B cell (primary cell): ENCODE measurements around the gene PRPF19. TPM values are rescaled to one million over a fixed set of nuclear protein-coding genes. Genes with fewer than 3 reads are reported as not detected.
A peak's percentile ranks its signal among the peaks of the same experiment; 100 is the strongest.

Source experiments
- ATAC-seq: fragments of 200-7000 bp; cut with Tn5 transposase; one replicate; pipeline ENCODE4 v1.10.0; 2021; ENCODE audit warnings: low read depth, mild to moderate bottlenecking, moderate number of reproducible peaks, moderate library complexity
- CTCF ChIA-PET: fragments of 350-600 bp; sonication (Branson Sonifier 250); formaldehyde crosslinking; loops from one replicate; lab custom pipeline; 2021; ENCODE audit warnings: antibody characterized with exemption, inconsistent platforms; lab: Charles Lee
- POLR2A ChIA-PET: fragments of 350-600 bp; sonication (Branson Sonifier 250); formaldehyde crosslinking; loops from one replicate; lab custom pipeline; 2021; ENCODE audit warnings: antibody characterized with exemption; lab: Charles Lee
- DNase-seq: peaks from one replicate; pipeline ENCODE4 v3.0.0; 2013
- H2AFZ ChIP-seq: 2 replicates; pipeline ENCODE4 v1.6.1; 2012; ENCODE audit warnings: mild to moderate bottlenecking, low read depth, low read length; ENCODE audit not compliant: insufficient read depth, poor library complexity, severe bottlenecking
- H3K27ac ChIP-seq, 2 donors: 1 replicate in 1 of 2; 2 replicates in 1 of 2; pipeline ENCODE4 v1.5.1; 2012 to 2013; ENCODE audit warnings: low read length in 2 of 2, mild to moderate bottlenecking in 2 of 2, moderate library complexity in 1 of 2
- H3K27me3 ChIP-seq, 4 experiments: fragments of 200-600 bp in 1 of 4; sonication (generic) in 1 of 4; replicated peaks in 1 of 4; 1 replicate in 2 of 4; 2 replicates in 2 of 4; pipeline versions ENCODE4 v1.6.1 to v1.7.0; 2013 to 2016; ENCODE audit warnings: low read length in 3 of 4, mild to moderate bottlenecking in 2 of 4, mixed read lengths in 1 of 4, moderate library complexity in 1 of 4; ENCODE audit not compliant: insufficient read depth in 4 of 4, control insufficient read depth in 3 of 4; ENCODE audit errors: control extremely low read depth in 1 of 4
- H3K36me3 ChIP-seq, 2 experiments: replicated peaks in 1 of 2; 1 replicate in 1 of 2; 2 replicates in 1 of 2; pipeline versions ENCODE4 v1.6.1 to v1.7.1; 2013; ENCODE audit warnings: low read length in 1 of 2; ENCODE audit not compliant: insufficient read depth in 2 of 2, control insufficient read depth in 1 of 2; ENCODE audit errors: control extremely low read depth in 1 of 2, extremely low read depth in 1 of 2
- H3K4me1 ChIP-seq, 2 donors: fragments of 200-600 bp in 1 of 2; sonication (generic) in 1 of 2; 1 replicate in 1 of 2; 2 replicates in 1 of 2; pipeline versions ENCODE4 v1.5.1 to v1.6.1; 2013 to 2017; ENCODE audit warnings: low read length in 2 of 2; ENCODE audit not compliant: control insufficient read depth in 2 of 2, insufficient read depth in 2 of 2
- H3K4me2 ChIP-seq: replicated peaks from 2 replicates; pipeline ENCODE3; 2012; ENCODE audit warnings: mild to moderate bottlenecking, low read depth, low read length; ENCODE audit not compliant: poor library complexity, severe bottlenecking
- H3K4me3 ChIP-seq, 5 experiments: fragments of 200-600 bp in 1 of 5; sonication (generic) in 1 of 5; 1 replicate in 3 of 5; 2 replicates in 2 of 5; pipeline versions ENCODE4 v1.5.1 to v1.7.0; 2011 to 2016; ENCODE audit warnings: low read length in 4 of 5, mild to moderate bottlenecking in 4 of 5, low read depth in 2 of 5, control low read depth in 1 of 5, moderate library complexity in 1 of 5; ENCODE audit not compliant: insufficient read depth in 1 of 5; ENCODE audit errors: control extremely low read depth in 1 of 5, extremely low read depth in 1 of 5
- H3K79me2 ChIP-seq: fragments of 200-600 bp; sonication (generic); one replicate; pipeline ENCODE4 v1.6.0; 2016; ENCODE audit warnings: low read length; ENCODE audit not compliant: control insufficient read depth, insufficient read depth
- H3K9ac ChIP-seq: fragments of 200-600 bp; sonication (generic); 2 replicates; pipeline ENCODE4 v1.6.1; 2017; ENCODE audit warnings: mild to moderate bottlenecking, low read length, moderate library complexity
- H3K9me3 ChIP-seq, 3 donors: one replicate each; pipeline versions ENCODE4 v1.6.1 to v1.7.1; 2013; ENCODE audit warnings: low read length in 2 of 3; ENCODE audit not compliant: control insufficient read depth in 2 of 3, insufficient read depth in 1 of 3; ENCODE audit errors: control extremely low read depth in 1 of 3
- H4K20me1 ChIP-seq: 2 replicates; pipeline ENCODE4 v1.6.0; 2012; ENCODE audit warnings: mild to moderate bottlenecking, low read length; ENCODE audit not compliant: insufficient read depth, control insufficient read depth, poor library complexity, severe bottlenecking
- H3K27ac Mint-ChIP-seq: one replicate; pipeline ENCODE4 v1.8.0; 2021; ENCODE audit warnings: mixed read lengths
- H3K27me3 Mint-ChIP-seq: one replicate; pipeline ENCODE4 v1.8.0; 2021; ENCODE audit warnings: mixed read lengths
- H3K4me1 Mint-ChIP-seq: one replicate; pipeline ENCODE4 v1.8.0; 2021; ENCODE audit warnings: mixed read lengths
- H3K4me3 Mint-ChIP-seq: one replicate; pipeline ENCODE4 v1.8.0; 2021; ENCODE audit warnings: mixed read lengths
- H3K9me3 Mint-ChIP-seq: one replicate; pipeline ENCODE4 v1.8.0; 2022; ENCODE audit warnings: mixed read lengths; ENCODE audit not compliant: insufficient read depth
- CTCF ChIP-seq: fragments of 200-600 bp; IDR thresholded peaks from one replicate; pipeline ENCODE4 v1.8.0; 2022; ENCODE audit warnings: antibody characterized with exemption, mild to moderate bottlenecking
- EZH2 ChIP-seq: IDR thresholded peaks from 2 replicates; pipeline ENCODE4 v1.6.1; 2012; ENCODE audit warnings: borderline replicate concordance, low read depth, mild to moderate bottlenecking, moderate library complexity, low read length; ENCODE audit not compliant: insufficient read depth, poor library complexity, severe bottlenecking
- WGBS: methylation state at CpG from one replicate; pipeline ENCODE4 v1.1.5; 2013; ENCODE audit warnings: missing lambda C conversion rate; ENCODE audit not compliant: insufficient coverage; 5-methylcytosine and 5-hydroxymethylcytosine counted together
- intact Hi-C: fragments of 100-400 bp; cut with micrococcal nuclease; formaldehyde crosslinking; loops from one replicate; pipeline ENCODE4 v1.10.0; 2022
- polyA plus RNA-seq: library from polyadenylated mRNA; depleted of rRNA; stranded (reverse); fragments of >200 nt; gene quantifications from 2 replicates; pipeline ENCODE4 v1.2.3, GENCODE V29; 2012
- total RNA-seq, 2 donors: library from RNA; stranded (reverse); fragments of 120-200 nt in 1 of 2; gene quantifications; 1 replicate in 1 of 2; 2 replicates in 1 of 2; pipeline versions ENCODE4 v1.2.3 to v1.2.4, GENCODE V29; 2013 to 2022

PRPF19 gene
- total and polyA plus RNA-seq, 2 donors (not counting 1 experiment from before 2014, with no cell fraction given) = 41.8 to 89.9 TPM

- POLR2A ChIA-PET = no interaction called here
- intact Hi-C loops = loop anchor here (1.0 to 5.0 kb wide), 5 partner anchors 67 to 584 kb away; partner anchors contain the start of genes CPSF7, DDB1, SLC15A3 and TKFC
- Histone ChIP-seq H3K4me1 (peaks cover 32 to 33% of the 10 kb centered on the region in 2 donors), H3K4me3 (peak overlapping the region; percentile 19 to 97 (median 88)), H3K79me2 (peaks cover 34% of the 10 kb centered on the region), H3K27ac (peak overlapping the region; percentile 38 to 81), H2AFZ (peak overlapping the region; percentile 96), H3K4me2 (peak overlapping the region; percentile 89), H3K9ac (peak overlapping the region; percentile 90), H3K27me3 (no peaks in the 10 kb centered on the region), H3K9me3 (no peaks in the 10 kb centered on the region), H4K20me1 (no peaks in the 10 kb centered on the region), H3K36me3 (peaks cover 0 to 6% of the 10 kb centered on the region in 2 experiments)
- 17% methylated on average over 18 of the region's 23 CpGs for WGBS
- Mint-ChIP-seq H3K9me3 (no peaks in the 10 kb centered on the region), H3K27ac (peak overlapping the region; percentile 93), H3K4me3 (peak overlapping the region; percentile 93), H3K27me3 (no peaks in the 10 kb centered on the region), H3K4me1 (peaks cover 48% of the 10 kb centered on the region)
- TF ChIP-seq EZH2 (no peak), CTCF (no peak)
- CTCF ChIA-PET = interaction anchor here (0.8 to 4.8 kb wide), 4 partner anchors 12 to 1265 kb away, joined by 3 to 27 read pairs (median 4); no protein-coding TSS in a partner anchor
- DNase-seq (no peak), ATAC-seq (no peak)
Observed at GRCh38 chr11:60842668-60843600, 63.5 kb downstream of the PRPF19 start.
